Measurements from ENCODE around the gene CCDC3.

DNA sequence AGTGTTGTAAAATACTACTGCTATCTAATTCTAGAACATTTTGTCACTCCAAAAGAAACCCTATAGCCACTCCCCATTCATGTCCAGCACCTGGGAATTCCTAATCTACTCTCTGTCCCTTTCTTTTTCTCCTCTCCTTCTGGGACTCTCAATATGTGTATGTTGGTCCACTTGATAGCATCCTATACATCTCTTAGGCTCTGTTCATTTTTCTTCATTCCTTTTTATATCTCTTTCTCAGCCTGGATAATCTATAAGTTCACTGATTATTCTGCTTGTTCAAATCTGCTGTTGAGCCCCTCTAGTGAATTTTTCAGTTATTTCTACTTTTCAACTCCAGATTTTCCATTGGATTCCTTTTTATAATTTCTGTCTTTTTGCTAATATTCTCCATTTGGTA lies 108.6 kb downstream of the CCDC3 start:
- no peak for TF ChIP-seq YY1 (IDR thresholded peaks at IDR 0.05; ENCODE audit: low read depth)
- TF ChIP-seq EP300 (IDR thresholded peaks at IDR 0.05; ENCODE audit: borderline replicate concordance) = no peak
- TF ChIP-seq, protein P1, sequence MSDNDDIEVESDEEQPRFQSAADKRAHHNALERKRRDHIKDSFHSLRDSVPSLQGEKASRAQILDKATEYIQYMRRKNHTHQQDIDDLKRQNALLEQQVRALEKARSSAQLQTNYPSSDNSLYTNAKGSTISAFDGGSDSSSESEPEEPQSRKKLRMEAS (IDR thresholded peaks at IDR 0.05) = no peak
- TF ChIP-seq, protein P2, sequence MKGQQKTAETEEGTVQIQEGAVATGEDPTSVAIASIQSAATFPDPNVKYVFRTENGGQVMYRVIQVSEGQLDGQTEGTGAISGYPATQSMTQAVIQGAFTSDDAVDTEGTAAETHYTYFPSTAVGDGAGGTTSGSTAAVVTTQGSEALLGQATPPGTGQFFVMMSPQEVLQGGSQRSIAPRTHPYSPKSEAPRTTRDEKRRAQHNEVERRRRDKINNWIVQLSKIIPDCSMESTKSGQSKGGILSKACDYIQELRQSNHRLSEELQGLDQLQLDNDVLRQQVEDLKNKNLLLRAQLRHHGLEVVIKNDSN (IDR thresholded peaks at IDR 0.05) = no peak
- no peak for TF ChIP-seq RAD21 (IDR thresholded peaks at IDR 0.05; ENCODE audit: low read depth)
- no peak for TF ChIP-seq NFIC (IDR thresholded peaks at IDR 0.05)
- TF ChIP-seq, protein P3, sequence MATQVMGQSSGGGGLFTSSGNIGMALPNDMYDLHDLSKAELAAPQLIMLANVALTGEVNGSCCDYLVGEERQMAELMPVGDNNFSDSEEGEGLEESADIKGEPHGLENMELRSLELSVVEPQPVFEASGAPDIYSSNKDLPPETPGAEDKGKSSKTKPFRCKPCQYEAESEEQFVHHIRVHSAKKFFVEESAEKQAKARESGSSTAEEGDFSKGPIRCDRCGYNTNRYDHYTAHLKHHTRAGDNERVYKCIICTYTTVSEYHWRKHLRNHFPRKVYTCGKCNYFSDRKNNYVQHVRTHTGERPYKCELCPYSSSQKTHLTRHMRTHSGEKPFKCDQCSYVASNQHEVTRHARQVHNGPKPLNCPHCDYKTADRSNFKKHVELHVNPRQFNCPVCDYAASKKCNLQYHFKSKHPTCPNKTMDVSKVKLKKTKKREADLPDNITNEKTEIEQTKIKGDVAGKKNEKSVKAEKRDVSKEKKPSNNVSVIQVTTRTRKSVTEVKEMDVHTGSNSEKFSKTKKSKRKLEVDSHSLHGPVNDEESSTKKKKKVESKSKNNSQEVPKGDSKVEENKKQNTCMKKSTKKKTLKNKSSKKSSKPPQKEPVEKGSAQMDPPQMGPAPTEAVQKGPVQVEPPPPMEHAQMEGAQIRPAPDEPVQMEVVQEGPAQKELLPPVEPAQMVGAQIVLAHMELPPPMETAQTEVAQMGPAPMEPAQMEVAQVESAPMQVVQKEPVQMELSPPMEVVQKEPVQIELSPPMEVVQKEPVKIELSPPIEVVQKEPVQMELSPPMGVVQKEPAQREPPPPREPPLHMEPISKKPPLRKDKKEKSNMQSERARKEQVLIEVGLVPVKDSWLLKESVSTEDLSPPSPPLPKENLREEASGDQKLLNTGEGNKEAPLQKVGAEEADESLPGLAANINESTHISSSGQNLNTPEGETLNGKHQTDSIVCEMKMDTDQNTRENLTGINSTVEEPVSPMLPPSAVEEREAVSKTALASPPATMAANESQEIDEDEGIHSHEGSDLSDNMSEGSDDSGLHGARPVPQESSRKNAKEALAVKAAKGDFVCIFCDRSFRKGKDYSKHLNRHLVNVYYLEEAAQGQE (IDR thresholded peaks at IDR 0.05; ENCODE audit: low read depth) = no peak
- no peak for TF ChIP-seq TEAD4 (IDR thresholded peaks at IDR 0.05)
- no peak for TF ChIP-seq CEBPB (IDR thresholded peaks at IDR 0.05)
- no peak for TF ChIP-seq FOXM1 (IDR thresholded peaks at IDR 0.05; ENCODE audit: borderline replicate concordance, low read depth)

Measured in Ishikawa (cell line).